IPS-15b (cell line): ENCODE measurements around the gene CIRBP.

ENCODE experiments used
- H3K27me3 ChIP-seq: one replicate; pipeline ENCODE4 v1.6.1; 2013; ENCODE audit warnings: low read length; ENCODE audit not compliant: control insufficient read depth, insufficient read depth
- H3K36me3 ChIP-seq: one replicate; pipeline ENCODE4 v1.6.1; 2013; ENCODE audit warnings: low read length; ENCODE audit not compliant: control insufficient read depth, insufficient read depth
- H3K4me1 ChIP-seq: one replicate; pipeline ENCODE4 v1.6.1; 2013; ENCODE audit warnings: mild to moderate bottlenecking, low read length; ENCODE audit not compliant: control insufficient read depth, insufficient read depth
- H3K4me3 ChIP-seq: one replicate; pipeline ENCODE4 v1.5.1; 2013; ENCODE audit warnings: low read depth, low read length
- H3K9ac ChIP-seq: one replicate; pipeline ENCODE4 v1.6.1; 2013; ENCODE audit warnings: low read depth, mild to moderate bottlenecking, low read length
- H3K9me3 ChIP-seq: one replicate; pipeline ENCODE4 v1.6.1; 2013; ENCODE audit warnings: mild to moderate bottlenecking, low read length; ENCODE audit not compliant: control insufficient read depth, insufficient read depth

Gene CIRBP

DNA sequence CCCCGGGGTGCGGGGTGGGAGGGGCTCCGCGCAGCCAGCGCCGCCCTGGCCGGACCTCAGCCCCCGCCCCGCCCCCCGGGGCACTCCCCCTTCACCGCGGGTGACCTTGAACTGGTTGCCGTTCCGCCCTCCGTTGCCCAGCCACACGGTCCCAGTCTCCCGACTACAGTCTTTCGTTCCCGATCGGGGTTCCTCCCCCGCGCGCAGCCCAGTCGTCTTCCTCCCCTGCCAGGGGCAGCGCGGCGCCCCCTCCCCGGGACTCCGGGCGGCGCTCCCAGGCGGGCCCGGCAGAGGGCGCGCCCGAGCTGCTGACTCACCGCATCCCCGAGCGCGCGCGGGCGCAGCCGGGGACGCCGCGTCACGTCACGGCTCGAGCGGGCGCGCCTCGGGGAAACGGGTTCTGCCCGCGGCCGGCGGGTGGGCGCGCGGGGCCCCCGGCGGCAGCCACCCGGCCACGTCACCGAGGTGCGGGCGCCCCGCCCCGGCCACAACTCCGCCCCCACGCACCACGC lies 20.3 kb upstream of the CIRBP start:
- Histone ChIP-seq H3K36me3 (peaks cover 10% of the 10 kb centered on the region), H3K9me3 (no peaks in the 10 kb centered on the region), H3K9ac (no peak overlapping the region), H3K27me3 (no peaks in the 10 kb centered on the region), H3K4me1 (no peaks in the 10 kb centered on the region), H3K4me3 (peak overlapping the region; percentile 60)

DNA sequence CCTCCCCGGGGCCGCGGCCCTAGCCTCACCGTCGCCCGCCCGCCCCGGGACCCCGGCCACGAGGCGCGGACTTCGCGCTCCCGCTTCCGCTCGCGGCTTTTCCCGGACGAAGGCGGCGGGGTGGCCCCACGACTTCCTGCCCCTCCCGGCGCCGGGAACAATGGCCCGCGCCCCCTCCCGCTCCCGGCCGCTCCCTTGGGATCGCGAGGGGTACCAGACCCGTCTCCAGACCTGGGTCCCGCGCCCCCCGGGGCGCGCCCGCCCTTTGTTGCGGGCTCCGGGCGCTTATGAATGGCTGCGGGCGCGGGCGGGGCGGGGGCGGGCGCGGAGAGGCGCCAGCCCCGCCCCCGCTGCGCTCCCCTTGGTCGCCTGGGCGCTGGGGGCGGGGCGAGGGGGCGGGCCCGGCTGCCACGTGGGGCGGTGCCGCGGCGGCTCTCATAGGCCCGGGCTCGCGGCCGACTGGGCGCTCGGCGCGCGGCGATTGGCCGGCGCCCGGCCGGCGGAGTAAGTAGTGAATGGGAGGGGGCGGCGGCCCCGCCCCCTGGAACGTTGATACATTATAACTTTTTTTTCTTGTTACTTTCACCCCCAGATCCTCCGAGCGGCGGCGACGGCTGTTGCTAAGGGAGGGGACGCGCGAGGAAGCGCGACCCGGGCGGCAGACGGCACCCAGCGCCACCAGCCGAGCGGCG lies 19.7 kb upstream of the CIRBP start:
- Histone ChIP-seq H3K9ac (peak overlapping the region; percentile 79), H3K4me3 (peak overlapping the region; percentile 79), H3K9me3 (no peaks in the 10 kb centered on the region), H3K36me3 (peaks cover 17% of the 10 kb centered on the region), H3K4me1 (no peaks in the 10 kb centered on the region), H3K27me3 (no peaks in the 10 kb centered on the region)

DNA sequence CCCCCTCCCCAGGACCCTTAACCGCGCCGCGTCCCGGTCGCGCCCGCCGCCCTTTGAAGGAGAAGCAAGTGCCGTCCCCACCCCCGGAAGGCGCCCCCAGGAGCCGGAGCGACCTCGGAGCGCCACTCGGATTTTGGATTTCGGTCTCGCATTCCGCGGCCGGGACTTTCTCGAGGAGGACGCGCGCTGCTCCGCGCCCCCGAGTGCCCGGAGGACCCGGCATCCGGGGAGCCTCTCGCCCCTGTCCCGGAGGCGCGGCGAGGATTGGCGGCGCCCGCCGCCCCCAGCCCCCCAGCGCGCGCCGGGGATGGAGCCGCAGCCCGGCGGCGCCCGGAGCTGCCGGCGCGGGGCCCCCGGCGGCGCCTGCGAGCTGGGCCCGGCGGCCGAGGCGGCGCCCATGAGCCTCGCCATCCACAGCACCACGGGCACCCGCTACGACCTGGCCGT lies 19.1 kb upstream of the CIRBP start:
- Histone ChIP-seq H3K27me3 (no peaks in the 10 kb centered on the region), H3K9ac (peak overlapping the region; percentile 79), H3K4me3 (peak overlapping the region; percentile 79), H3K4me1 (no peaks in the 10 kb centered on the region), H3K9me3 (no peaks in the 10 kb centered on the region), H3K36me3 (peaks cover 22% of the 10 kb centered on the region)

DNA sequence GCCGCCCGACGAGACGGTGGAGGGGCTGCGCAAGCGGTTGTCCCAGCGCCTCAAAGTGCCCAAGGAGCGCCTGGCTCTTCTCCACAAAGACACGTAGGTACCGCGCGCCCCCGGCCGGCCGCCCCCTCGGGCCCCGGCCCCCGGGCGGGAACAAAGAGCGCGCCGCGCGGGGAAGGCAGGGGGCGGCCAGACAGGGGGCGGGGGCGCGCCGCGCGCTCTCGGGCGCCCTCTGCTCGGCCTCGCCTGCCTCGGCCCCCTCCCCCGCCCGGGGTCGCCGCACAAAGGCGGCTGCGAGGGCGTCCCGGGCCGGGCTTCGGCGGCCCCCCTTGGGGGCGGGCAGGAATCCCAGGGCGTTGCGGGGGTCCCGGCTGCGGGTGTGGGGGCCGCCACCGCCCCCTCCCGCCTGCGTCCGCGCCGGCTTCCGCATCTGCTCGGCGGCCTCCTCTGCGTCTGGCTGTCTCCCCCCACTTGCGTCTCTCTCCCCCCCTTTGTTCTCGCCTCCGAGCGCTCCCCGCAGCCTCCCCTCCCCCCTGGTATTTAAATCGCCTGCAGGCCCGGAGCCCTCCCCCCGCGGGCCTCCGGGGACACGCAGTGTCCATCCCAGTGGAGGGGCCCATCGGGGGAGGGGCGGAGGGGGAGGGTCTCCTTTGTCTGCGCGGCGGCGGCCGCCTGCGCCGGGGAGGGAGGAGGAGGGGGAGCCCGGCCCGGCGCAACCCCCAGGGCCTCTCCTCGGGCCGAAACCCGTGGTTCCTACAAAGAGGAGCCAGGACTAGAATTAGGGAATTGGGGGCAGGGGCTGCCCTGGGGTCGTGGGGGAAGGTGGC lies 18.5 kb upstream of the CIRBP start:
- Histone ChIP-seq H3K27me3 (no peaks in the 10 kb centered on the region), H3K9me3 (no peaks in the 10 kb centered on the region), H3K9ac (peak overlapping the region; percentile 73), H3K4me1 (no peaks in the 10 kb centered on the region), H3K4me3 (peak overlapping the region; percentile 79), H3K36me3 (peaks cover 29% of the 10 kb centered on the region)

DNA sequence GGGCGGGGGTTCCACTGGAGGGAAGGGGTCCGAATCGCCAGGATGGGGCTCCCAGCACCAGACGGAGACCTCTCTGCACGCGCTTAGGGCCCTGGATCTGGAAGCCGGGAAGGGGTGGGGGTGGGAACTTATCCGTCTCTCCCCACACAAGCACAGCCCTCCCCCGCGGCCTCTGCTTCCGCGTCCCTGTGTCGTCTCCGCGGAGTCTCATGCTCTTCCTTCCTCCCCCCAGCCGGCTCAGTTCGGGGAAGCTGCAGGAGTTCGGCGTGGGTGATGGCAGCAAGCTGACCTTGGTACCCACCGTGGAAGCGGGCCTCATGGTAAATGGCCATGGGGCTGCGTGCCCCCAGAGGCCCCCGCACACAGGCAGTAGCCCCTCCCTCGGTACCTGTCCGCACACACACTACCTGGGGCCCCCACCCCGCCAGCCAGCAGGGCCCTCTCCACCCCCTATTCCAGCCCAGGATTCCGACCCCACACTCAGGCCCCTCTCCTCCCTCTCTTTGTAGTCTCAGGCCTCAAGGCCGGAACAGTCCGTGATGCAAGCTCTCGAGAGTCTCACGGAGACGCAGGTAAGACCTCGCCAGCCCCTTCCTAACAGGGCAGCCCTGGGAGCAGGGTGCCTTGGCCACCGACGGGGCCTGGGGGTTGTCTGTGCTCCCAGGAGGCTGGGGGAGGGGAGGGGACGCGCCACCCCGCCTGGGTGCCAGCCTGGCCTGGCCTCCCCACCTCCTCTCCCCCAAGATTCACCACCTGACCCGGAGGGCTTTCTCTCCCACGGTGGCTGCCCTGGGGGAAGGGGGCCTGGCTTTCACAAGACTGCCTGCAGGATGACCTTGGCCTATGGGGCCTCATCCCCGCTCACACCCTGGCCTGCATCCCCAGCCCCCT lies 17.6 kb upstream of the CIRBP start:
- Histone ChIP-seq H3K36me3 (peaks cover 34% of the 10 kb centered on the region), H3K27me3 (no peaks in the 10 kb centered on the region), H3K4me3 (peak overlapping the region; percentile 79), H3K9me3 (no peaks in the 10 kb centered on the region), H3K4me1 (no peaks in the 10 kb centered on the region), H3K9ac (peak overlapping the region; percentile 73)

- Histone ChIP-seq H3K36me3 (peaks cover 40% of the 10 kb centered on the region), H3K4me1 (peaks cover 2% of the 10 kb centered on the region), H3K27me3 (no peaks in the 10 kb centered on the region), H3K9me3 (no peaks in the 10 kb centered on the region), H3K4me3 (peak overlapping the region; percentile 79), H3K9ac (no peak overlapping the region)
These were observed 16.8 kb upstream of the CIRBP start for GRCh38 chr19:1252221-1252820.

DNA sequence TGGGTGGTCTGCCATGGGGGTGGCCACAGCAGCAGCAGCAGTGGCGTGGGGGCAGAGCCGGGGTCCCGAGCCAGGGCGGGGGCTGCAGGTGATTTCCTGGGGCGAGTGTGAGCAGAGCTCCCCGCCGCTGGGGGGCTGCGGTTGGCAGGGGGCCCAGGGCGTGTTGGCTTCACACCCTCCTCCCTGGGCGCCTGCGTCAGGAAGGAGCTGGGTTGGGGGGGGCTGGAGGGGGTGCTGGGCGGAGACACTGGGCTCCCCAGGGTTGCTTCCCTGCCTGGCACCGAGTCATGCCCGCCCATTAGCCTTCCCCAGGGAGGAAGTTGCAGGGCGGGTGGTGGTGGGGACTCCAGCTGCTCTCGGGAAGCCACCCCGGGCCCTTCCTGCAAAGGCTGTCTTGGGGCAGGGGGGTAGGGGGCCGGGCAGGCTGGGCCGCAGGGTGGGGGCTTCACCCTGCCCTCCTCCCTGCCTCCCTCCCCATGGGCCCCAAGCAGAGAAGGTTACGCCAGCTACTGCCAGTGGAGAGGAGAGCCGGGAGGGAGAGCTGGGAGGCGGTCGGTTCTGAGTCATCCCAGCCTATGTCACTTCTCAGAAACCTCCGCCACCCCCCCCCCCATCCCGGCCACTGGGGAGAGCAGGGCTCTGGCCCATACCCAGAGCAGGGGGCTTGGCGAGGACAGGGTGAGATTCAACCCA lies 16.2 kb upstream of the CIRBP start:
- H3K36me3 ChIP-seq = peaks cover 45% of the 10 kb centered on the region
- no peaks in the 10 kb centered on the region for H3K9me3 ChIP-seq
- no peak overlapping the region for H3K4me3 ChIP-seq
- no peak overlapping the region for H3K9ac ChIP-seq
- no peaks in the 10 kb centered on the region for H3K27me3 ChIP-seq
- peaks cover 2% of the 10 kb centered on the region for H3K4me1 ChIP-seq

- Histone ChIP-seq H3K9me3 (no peaks in the 10 kb centered on the region), H3K27me3 (no peaks in the 10 kb centered on the region), H3K9ac (no peak overlapping the region), H3K36me3 (peaks cover 50% of the 10 kb centered on the region), H3K4me1 (peaks cover 4% of the 10 kb centered on the region), H3K4me3 (no peak overlapping the region)
These were observed 15.5 kb upstream of the CIRBP start for GRCh38 chr19:1253514-1254080.

DNA sequence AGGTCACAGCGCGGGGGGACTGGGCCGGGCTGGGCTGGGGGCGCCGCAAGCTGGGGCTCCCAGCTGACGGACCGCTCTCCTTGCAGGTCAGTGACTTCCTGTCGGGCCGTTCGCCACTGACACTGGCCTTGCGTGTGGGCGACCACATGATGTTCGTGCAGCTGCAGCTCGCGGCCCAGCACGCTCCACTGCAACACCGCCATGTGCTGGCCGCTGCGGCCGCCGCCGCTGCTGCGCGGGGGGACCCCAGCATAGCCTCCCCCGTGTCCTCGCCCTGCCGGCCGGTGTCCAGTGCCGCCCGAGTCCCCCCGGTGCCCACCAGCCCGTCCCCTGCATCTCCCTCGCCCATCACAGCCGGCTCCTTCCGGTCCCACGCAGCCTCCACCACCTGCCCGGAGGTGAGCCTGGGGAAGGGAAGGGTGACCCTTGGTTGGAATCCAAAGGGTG lies 15.0 kb upstream of the CIRBP start:
- H3K9me3 ChIP-seq = no peaks in the 10 kb centered on the region
- H3K4me1 ChIP-seq = peaks cover 4% of the 10 kb centered on the region
- no peak overlapping the region for H3K4me3 ChIP-seq
- peaks cover 50% of the 10 kb centered on the region for H3K36me3 ChIP-seq
- no peaks in the 10 kb centered on the region for H3K27me3 ChIP-seq
- peak overlapping the region; percentile 24 for H3K9ac ChIP-seq

- Histone ChIP-seq H3K36me3 (peaks cover 50% of the 10 kb centered on the region), H3K4me3 (no peak overlapping the region)
These were observed 14.5 kb upstream of the CIRBP start for GRCh38 chr19:1254530-1255185.

More at GRCh38 chr19:1254530-1255185, 14.5 kb upstream of the CIRBP start:
- H3K4me1 ChIP-seq = peaks cover 5% of the 10 kb centered on the region
- H3K9me3 ChIP-seq = no peaks in the 10 kb centered on the region
- H3K27me3 ChIP-seq = no peaks in the 10 kb centered on the region
- H3K9ac ChIP-seq = peak overlapping the region; percentile 24
